ENCODE data around the gene LGALS13.

Gene LGALS13

GRCh38 chr19:39588066-39588465, 14.3 kb upstream of the LGALS13 start:
- ChIA-PET CTCF (no interaction called here), POLR2A (interaction anchor here (0.6 kb wide), 1 partner anchor 683 kb away, joined by 3 read pairs; no protein-coding TSS in a partner anchor)
- no peak for DNase-seq (ENCODE audit: extremely low spot score)
- TF ChIP-seq, protein P1, sequence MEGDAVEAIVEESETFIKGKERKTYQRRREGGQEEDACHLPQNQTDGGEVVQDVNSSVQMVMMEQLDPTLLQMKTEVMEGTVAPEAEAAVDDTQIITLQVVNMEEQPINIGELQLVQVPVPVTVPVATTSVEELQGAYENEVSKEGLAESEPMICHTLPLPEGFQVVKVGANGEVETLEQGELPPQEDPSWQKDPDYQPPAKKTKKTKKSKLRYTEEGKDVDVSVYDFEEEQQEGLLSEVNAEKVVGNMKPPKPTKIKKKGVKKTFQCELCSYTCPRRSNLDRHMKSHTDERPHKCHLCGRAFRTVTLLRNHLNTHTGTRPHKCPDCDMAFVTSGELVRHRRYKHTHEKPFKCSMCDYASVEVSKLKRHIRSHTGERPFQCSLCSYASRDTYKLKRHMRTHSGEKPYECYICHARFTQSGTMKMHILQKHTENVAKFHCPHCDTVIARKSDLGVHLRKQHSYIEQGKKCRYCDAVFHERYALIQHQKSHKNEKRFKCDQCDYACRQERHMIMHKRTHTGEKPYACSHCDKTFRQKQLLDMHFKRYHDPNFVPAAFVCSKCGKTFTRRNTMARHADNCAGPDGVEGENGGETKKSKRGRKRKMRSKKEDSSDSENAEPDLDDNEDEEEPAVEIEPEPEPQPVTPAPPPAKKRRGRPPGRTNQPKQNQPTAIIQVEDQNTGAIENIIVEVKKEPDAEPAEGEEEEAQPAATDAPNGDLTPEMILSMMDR (IDR thresholded peaks at IDR 0.05; ENCODE audit: control extremely low read depth, extremely low read depth, low read depth, missing control alignments): no peak

DNA sequence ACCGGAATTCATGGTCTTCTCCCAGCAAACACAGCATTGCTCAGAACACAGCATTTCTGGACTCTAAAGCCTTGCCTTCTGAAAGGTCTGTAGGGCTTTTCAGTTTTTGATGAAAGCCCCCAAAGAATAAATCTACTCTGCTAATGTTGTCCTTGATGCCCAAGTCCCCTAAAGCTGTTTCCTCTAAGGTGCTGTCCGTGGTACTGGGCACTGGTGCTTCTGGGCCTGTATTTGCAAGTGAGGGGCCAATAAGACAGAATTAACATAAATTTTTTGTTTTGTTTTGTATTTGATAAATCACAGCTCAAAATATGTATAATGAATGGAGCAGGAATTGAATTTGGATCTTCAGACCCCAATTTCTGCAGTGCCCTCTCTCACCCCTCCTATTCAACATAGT, 12.1 kb upstream of the LGALS13 start:
- DNase-seq (ENCODE audit: extremely low spot score): no peak
- ChIA-PET CTCF (no interaction called here), POLR2A (no interaction called here)
- TF ChIP-seq, protein P1 (IDR thresholded peaks at IDR 0.05; ENCODE audit: control extremely low read depth, extremely low read depth, low read depth, missing control alignments): no peak

DNA sequence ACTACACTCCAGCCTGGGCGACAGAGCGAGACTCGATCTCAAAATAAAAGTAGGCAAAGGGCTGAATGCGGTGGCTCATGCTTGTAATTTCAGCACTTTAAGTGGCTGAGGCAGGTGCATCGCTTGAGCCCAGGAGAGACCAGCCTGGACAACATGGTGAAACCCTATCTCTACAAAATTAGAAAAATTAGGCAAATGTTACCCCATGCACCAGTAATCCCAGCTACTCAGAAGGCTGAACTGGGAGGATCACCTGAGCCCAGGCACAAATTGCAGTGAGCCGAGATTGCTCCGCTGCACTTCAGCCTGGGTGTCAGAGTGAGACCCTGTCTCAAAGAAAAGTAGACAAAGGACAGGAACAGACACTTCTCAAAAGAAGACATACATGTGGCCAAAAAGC, 9.9 kb upstream of the LGALS13 start:
- TF ChIP-seq, protein P1 (IDR thresholded peaks at IDR 0.05; ENCODE audit: control extremely low read depth, extremely low read depth, low read depth, missing control alignments): no peak
- ChIA-PET CTCF (no interaction called here), POLR2A (no interaction called here)
- DNase-seq (ENCODE audit: extremely low spot score): no peak

DNA sequence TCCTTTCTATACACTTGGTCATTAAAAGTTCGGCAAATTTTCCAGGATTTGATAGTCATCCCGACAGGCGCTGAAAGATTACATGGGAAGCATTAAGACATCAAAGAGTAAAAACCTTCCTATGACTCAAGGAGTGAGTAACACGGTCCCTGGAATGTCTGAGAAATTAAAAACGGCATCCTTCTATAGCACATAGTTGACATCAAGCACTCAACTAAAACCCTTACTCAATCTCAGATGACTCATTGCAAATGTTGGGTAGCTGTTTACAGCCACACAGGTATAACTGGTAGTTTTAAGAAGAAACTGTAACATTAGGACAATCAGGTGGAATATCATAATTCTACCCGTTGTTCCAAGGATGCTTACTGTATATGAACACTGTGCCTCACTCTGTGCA, 6.4 kb upstream of the LGALS13 start:
- CTCF ChIA-PET: interaction anchor here (1.7 kb wide), 1 partner anchor 34 kb away, joined by 4 read pairs; no protein-coding TSS in a partner anchor
- TF ChIP-seq, protein P1 (IDR thresholded peaks at IDR 0.05; ENCODE audit: control extremely low read depth, extremely low read depth, low read depth, missing control alignments): no peak
- DNase-seq (ENCODE audit: extremely low spot score): no peak
- POLR2A ChIA-PET: no interaction called here

GRCh38 chr19:39596911-39597310, 5.4 kb upstream of the LGALS13 start:
- POLR2A ChIA-PET: no interaction called here
- TF ChIP-seq, protein P1 (IDR thresholded peaks at IDR 0.05; ENCODE audit: control extremely low read depth, extremely low read depth, low read depth, missing control alignments): no peak
- CTCF ChIA-PET: interaction anchor here (1.0 to 1.7 kb wide), 3 partner anchors 26 to 43 kb away, joined by 3 to 4 read pairs (median 3); no protein-coding TSS in a partner anchor
- DNase-seq (ENCODE audit: extremely low spot score): no peak

GRCh38 chr19:39599116-39599515, 3.2 kb upstream of the LGALS13 start:
- POLR2A ChIA-PET: no interaction called here
- DNase-seq (ENCODE audit: extremely low spot score): peak; percentile 18
- CTCF ChIA-PET: no interaction called here
- TF ChIP-seq, protein P1 (IDR thresholded peaks at IDR 0.05; ENCODE audit: control extremely low read depth, extremely low read depth, low read depth, missing control alignments): no peak

- DNase-seq (ENCODE audit: extremely low spot score): no peak
- POLR2A ChIA-PET: no interaction called here
- TF ChIP-seq, protein P1 (IDR thresholded peaks at IDR 0.05; ENCODE audit: control extremely low read depth, extremely low read depth, low read depth, missing control alignments): no peak
- CTCF ChIA-PET: no interaction called here
Observed at GRCh38 chr19:39603825-39604224, 1.5 kb downstream of the LGALS13 start.
